Glutamatergic neuron (in vitro differentiated cells): ENCODE data around the gene ABLIM1. TPM values are rescaled to one million over a fixed set of nuclear protein-coding genes. Genes with fewer than 3 reads are reported as not detected.

Source experiments
- DNase-seq: peaks from one replicate; pipeline ENCODE4 v3.0.0; 2022
- H3K27ac Mint-ChIP-seq: one replicate; pipeline ENCODE4 v1.8.0; 2020; ENCODE audit warnings: mild to moderate bottlenecking, mixed read lengths, inconsistent platforms; ENCODE audit not compliant: unreplicated experiment
- H3K27me3 Mint-ChIP-seq: one replicate; pipeline ENCODE4 v1.8.0; 2020; ENCODE audit warnings: mild to moderate bottlenecking, moderate library complexity, mixed read lengths, inconsistent platforms; ENCODE audit not compliant: unreplicated experiment
- H3K36me3 Mint-ChIP-seq: one replicate; pipeline ENCODE4 v1.8.0; 2020; ENCODE audit warnings: mild to moderate bottlenecking, mixed read lengths, inconsistent platforms; ENCODE audit not compliant: unreplicated experiment
- H3K4me1 Mint-ChIP-seq: one replicate; pipeline ENCODE4 v1.8.0; 2020; ENCODE audit warnings: mild to moderate bottlenecking, low read depth, mixed read lengths, inconsistent platforms; ENCODE audit not compliant: unreplicated experiment
- H3K4me3 Mint-ChIP-seq: one replicate; pipeline ENCODE4 v1.8.0; 2020; ENCODE audit warnings: mild to moderate bottlenecking, mixed read lengths, inconsistent platforms; ENCODE audit not compliant: unreplicated experiment
- H3K9me3 Mint-ChIP-seq: one replicate; pipeline ENCODE4 v1.8.0; 2020; ENCODE audit warnings: mild to moderate bottlenecking, moderate library complexity, mixed read lengths, inconsistent platforms; ENCODE audit not compliant: unreplicated experiment
- CTCF ChIP-seq: fragments of 200-600 bp; sonication (generic); IDR thresholded peaks from one replicate; pipeline ENCODE4 v1.5.0; 2021; ENCODE audit not compliant: partially characterized antibody, unreplicated experiment
- total RNA-seq: library from RNA; stranded (reverse); fragmentation: NEBNext Ultra II Directional; extraction: Animal tissue kit (Norgen Biotek cat#: 25700); gene quantifications from one replicate; pipeline ENCODE4 v1.2.1, GENCODE V29; 2021; ENCODE audit not compliant: unreplicated experiment

ABLIM1 gene
- total RNA-seq, 1 donor from 2014 or later = 25.7 TPM

- Mint-ChIP-seq H3K27me3 (no peaks in the 10 kb centered on the region), H3K9me3 (no peaks in the 10 kb centered on the region), H3K4me1 (no peaks in the 10 kb centered on the region), H3K27ac (no peak overlapping the region), H3K4me3 (no peak overlapping the region), H3K36me3 (no peaks in the 10 kb centered on the region)
- TF ChIP-seq CTCF = no peak
- no peak for DNase-seq
These were observed 226.5 kb downstream of the ABLIM1 start for GRCh38 chr10:114431414-114432135.

GRCh38 chr10:114430688-114431413, 227.2 kb downstream of the ABLIM1 start:
- Mint-ChIP-seq H3K27me3 (no peaks in the 10 kb centered on the region), H3K27ac (no peak overlapping the region), H3K36me3 (no peaks in the 10 kb centered on the region), H3K4me1 (no peaks in the 10 kb centered on the region), H3K4me3 (no peak overlapping the region), H3K9me3 (no peaks in the 10 kb centered on the region)
- DNase-seq = no peak
- no peak for TF ChIP-seq CTCF

GRCh38 chr10:114429581-114430335, 228.3 kb downstream of the ABLIM1 start:
- H3K4me1 Mint-ChIP-seq = no peaks in the 10 kb centered on the region
- TF ChIP-seq CTCF = no peak
- no peak overlapping the region for H3K4me3 Mint-ChIP-seq
- no peak for DNase-seq
- no peaks in the 10 kb centered on the region for H3K27me3 Mint-ChIP-seq
- no peaks in the 10 kb centered on the region for H3K36me3 Mint-ChIP-seq
- H3K27ac Mint-ChIP-seq = no peak overlapping the region
- no peaks in the 10 kb centered on the region for H3K9me3 Mint-ChIP-seq

GRCh38 chr10:114427124-114427852, 230.8 kb downstream of the ABLIM1 start:
- no peak overlapping the region for H3K27ac Mint-ChIP-seq
- no peak for TF ChIP-seq CTCF

More at GRCh38 chr10:114427124-114427852, 230.8 kb downstream of the ABLIM1 start:
- DNase-seq = no peak
- Mint-ChIP-seq H3K4me3 (no peak overlapping the region), H3K4me1 (no peaks in the 10 kb centered on the region), H3K36me3 (no peaks in the 10 kb centered on the region), H3K9me3 (no peaks in the 10 kb centered on the region), H3K27me3 (no peaks in the 10 kb centered on the region)
